ENCODE measurements around the gene LINC00632.
"Not testable (repeated sequence)": the region's sequence is repeated elsewhere in the genome, so short reads cannot be mapped to it uniquely, and the experiment has no call there.

The LINC00632 gene

GRCh38 chrX:140672840-140673731 is 36.5 kb upstream of the LINC00632 start:
- Histone ChIP-seq H3K36me3 (ENCODE audit: insufficient read depth, low read length) (no peaks in the 10 kb centered on the region), H3K9me3 (ENCODE audit: insufficient read depth, low read length, severe bottlenecking) (no peaks in the 10 kb centered on the region), H3K9ac (ENCODE audit: low read depth, low read length) (no peak overlapping the region), H3K27ac (ENCODE audit: low read length) (no peak overlapping the region), H4K20me1 (ENCODE audit: insufficient read depth, low read length) (no peaks in the 10 kb centered on the region), H2AFZ (ENCODE audit: low read depth, low read length) (no peak overlapping the region), H3K79me2 (ENCODE audit: insufficient read depth, low read length) (no peaks in the 10 kb centered on the region), H3K4me1 (ENCODE audit: insufficient read depth, low read length) (no peaks in the 10 kb centered on the region), H3K4me3 (ENCODE audit: low read depth in 1 of 2, low read length in 2 of 2) (no peak overlapping the region), H3K27me3 (ENCODE audit: insufficient read depth, low read length, poor library complexity) (no peaks in the 10 kb centered on the region), H3K4me2 (ENCODE audit: insufficient read depth, low read length) (no peak overlapping the region)
- DNase-seq: no peak
- no peak for ATAC-seq (ENCODE audit: insufficient read depth, low read depth)
- TF ChIP-seq CTCF (IDR thresholded peaks at IDR 0.05; ENCODE audit: borderline replicate concordance, extremely low read depth, low read length, poor library complexity, severe bottlenecking) (no peak), EZH2 (IDR thresholded peaks at IDR 0.05; ENCODE audit: borderline replicate concordance, low read depth, low read length, severe bottlenecking) (no peak)

- H3K4me2 ChIP-seq (ENCODE audit: insufficient read depth, low read length): no peak overlapping the region
- H2AFZ ChIP-seq (ENCODE audit: low read depth, low read length): no peak overlapping the region
- no peak overlapping the region for H3K9ac ChIP-seq (ENCODE audit: low read depth, low read length)
- H3K4me1 ChIP-seq (ENCODE audit: insufficient read depth, low read length): no peaks in the 10 kb centered on the region
- no peaks in the 10 kb centered on the region for H3K27me3 ChIP-seq (ENCODE audit: insufficient read depth, low read length, poor library complexity)
- DNase-seq (no peak), ATAC-seq (ENCODE audit: insufficient read depth, low read depth) (no peak)
- no peak overlapping the region for H3K4me3 ChIP-seq (ENCODE audit: low read depth in 1 of 2, low read length in 2 of 2)
- no peaks in the 10 kb centered on the region for H3K9me3 ChIP-seq (ENCODE audit: insufficient read depth, low read length, severe bottlenecking)
- H3K36me3 ChIP-seq (ENCODE audit: insufficient read depth, low read length): no peaks in the 10 kb centered on the region
- H3K27ac ChIP-seq (ENCODE audit: low read length): no peak overlapping the region
- H4K20me1 ChIP-seq (ENCODE audit: insufficient read depth, low read length): no peaks in the 10 kb centered on the region
- no peaks in the 10 kb centered on the region for H3K79me2 ChIP-seq (ENCODE audit: insufficient read depth, low read length)
- no peak for TF ChIP-seq EZH2 (IDR thresholded peaks at IDR 0.05; ENCODE audit: borderline replicate concordance, low read depth, low read length, severe bottlenecking)
- TF ChIP-seq CTCF (IDR thresholded peaks at IDR 0.05; ENCODE audit: borderline replicate concordance, extremely low read depth, low read length, poor library complexity, severe bottlenecking): no peak
Measured at GRCh38 chrX:140687706-140688105, 21.9 kb upstream of the LINC00632 start.

- not testable (repeated sequence) for H3K79me2 ChIP-seq (ENCODE audit: insufficient read depth, low read length); H3K4me2 ChIP-seq (ENCODE audit: insufficient read depth, low read length); H3K4me1 ChIP-seq (ENCODE audit: insufficient read depth, low read length); DNase-seq; H3K36me3 ChIP-seq (ENCODE audit: insufficient read depth, low read length); H4K20me1 ChIP-seq (ENCODE audit: insufficient read depth, low read length); H3K27ac ChIP-seq (ENCODE audit: low read length); ATAC-seq (ENCODE audit: insufficient read depth, low read depth); H3K9me3 ChIP-seq (ENCODE audit: insufficient read depth, low read length, severe bottlenecking); H2AFZ ChIP-seq (ENCODE audit: low read depth, low read length); H3K4me3 ChIP-seq (ENCODE audit: low read depth in 1 of 2, low read length in 2 of 2); H3K27me3 ChIP-seq (ENCODE audit: insufficient read depth, low read length, poor library complexity); H3K9ac ChIP-seq (ENCODE audit: low read depth, low read length)
Measured at GRCh38 chrX:140691596-140691995, 18.0 kb upstream of the LINC00632 start.

- no peak overlapping the region for H3K9ac ChIP-seq (ENCODE audit: low read depth, low read length)
- no peaks in the 10 kb centered on the region for H3K79me2 ChIP-seq (ENCODE audit: insufficient read depth, low read length)
- TF ChIP-seq EZH2 (IDR thresholded peaks at IDR 0.05; ENCODE audit: borderline replicate concordance, low read depth, low read length, severe bottlenecking) (no peak), CTCF (IDR thresholded peaks at IDR 0.05; ENCODE audit: borderline replicate concordance, extremely low read depth, low read length, poor library complexity, severe bottlenecking) (peak; percentile 12)
- no peak overlapping the region for H2AFZ ChIP-seq (ENCODE audit: low read depth, low read length)
- H3K4me1 ChIP-seq (ENCODE audit: insufficient read depth, low read length): no peaks in the 10 kb centered on the region
- DNase-seq: no peak
- ATAC-seq (ENCODE audit: insufficient read depth, low read depth): no peak
- H3K4me3 ChIP-seq (ENCODE audit: low read depth in 1 of 2, low read length in 2 of 2): no peak overlapping the region
- no peaks in the 10 kb centered on the region for H3K36me3 ChIP-seq (ENCODE audit: insufficient read depth, low read length)
- no peak overlapping the region for H3K27ac ChIP-seq (ENCODE audit: low read length)
- H3K4me2 ChIP-seq (ENCODE audit: insufficient read depth, low read length): no peak overlapping the region
- no peaks in the 10 kb centered on the region for H4K20me1 ChIP-seq (ENCODE audit: insufficient read depth, low read length)
- no peaks in the 10 kb centered on the region for H3K9me3 ChIP-seq (ENCODE audit: insufficient read depth, low read length, severe bottlenecking)
- H3K27me3 ChIP-seq (ENCODE audit: insufficient read depth, low read length, poor library complexity): no peaks in the 10 kb centered on the region
Measured at GRCh38 chrX:140697618-140698017, 11.9 kb upstream of the LINC00632 start.

All from DND-41 (cell line).